Transverse colon (tissue), 4 donors: ENCODE results near the gene ZIC4.

Experiments used
- POLR2A ChIP-seq: fragments of 450-650 bp; IDR thresholded peaks from one replicate; pipeline ENCODE4 v1.6.1; 2016; ENCODE audit warnings: antibody characterized with exemption, mild to moderate bottlenecking, moderate library complexity
- POLR2AphosphoS5 ChIP-seq, 3 donors: sonication (generic); formaldehyde crosslinking; IDR thresholded peaks; one replicate each; pipeline ENCODE4 v1.6.1; 2016; ENCODE audit warnings: antibody characterized with exemption in 3 of 3
- TF ChIP-seq, protein P1 (sequence below), 5 experiments: fragments of 200-600 bp in 3 of 5; fragments of 450-650 bp in 2 of 5; sonication (generic) in 3 of 5; IDR thresholded peaks; 1 replicate in 2 of 5; 2 replicates in 3 of 5; pipeline ENCODE4 v1.5.1; 2016 to 2017; ENCODE audit warnings: antibody characterized with exemption in 5 of 5, inconsistent platforms in 3 of 5, mild to moderate bottlenecking in 2 of 5, moderate library complexity in 1 of 5

DNA sequence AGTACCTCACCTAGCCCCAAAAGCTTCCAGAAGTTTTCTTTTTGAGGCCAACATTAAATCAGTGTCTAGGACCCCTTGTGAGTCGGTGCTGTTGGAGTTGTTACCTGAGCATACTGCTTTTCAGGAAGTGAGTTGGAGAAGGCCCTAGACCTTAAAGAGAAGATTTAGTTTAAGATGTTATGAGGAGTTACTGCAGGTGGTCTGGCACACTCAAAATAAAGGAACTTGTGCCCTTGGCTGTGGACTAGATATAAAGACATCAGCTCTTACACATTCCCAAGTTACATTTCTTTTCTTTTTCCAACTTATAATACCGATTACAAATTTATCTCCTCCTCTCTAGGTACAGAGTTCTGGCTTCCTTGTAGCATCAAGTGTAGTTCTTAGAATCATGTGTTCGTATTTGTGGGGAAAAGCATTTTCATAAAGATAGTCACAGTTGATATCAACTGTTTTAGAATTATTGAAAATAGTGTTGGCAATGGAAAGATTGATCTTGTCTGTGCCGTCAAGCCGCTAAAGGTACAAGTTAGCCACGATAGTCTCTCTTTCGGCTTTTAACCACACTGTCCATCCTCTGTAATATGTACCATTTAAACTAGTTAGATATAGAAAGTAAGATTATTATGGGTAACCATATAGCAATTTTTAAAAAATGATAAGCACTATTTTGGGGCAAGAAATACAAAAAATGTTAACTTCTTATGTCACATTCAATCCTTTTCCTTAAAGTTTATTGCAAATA, 11.4 kb upstream of the ZIC4 start:
- TF ChIP-seq, protein P1, sequence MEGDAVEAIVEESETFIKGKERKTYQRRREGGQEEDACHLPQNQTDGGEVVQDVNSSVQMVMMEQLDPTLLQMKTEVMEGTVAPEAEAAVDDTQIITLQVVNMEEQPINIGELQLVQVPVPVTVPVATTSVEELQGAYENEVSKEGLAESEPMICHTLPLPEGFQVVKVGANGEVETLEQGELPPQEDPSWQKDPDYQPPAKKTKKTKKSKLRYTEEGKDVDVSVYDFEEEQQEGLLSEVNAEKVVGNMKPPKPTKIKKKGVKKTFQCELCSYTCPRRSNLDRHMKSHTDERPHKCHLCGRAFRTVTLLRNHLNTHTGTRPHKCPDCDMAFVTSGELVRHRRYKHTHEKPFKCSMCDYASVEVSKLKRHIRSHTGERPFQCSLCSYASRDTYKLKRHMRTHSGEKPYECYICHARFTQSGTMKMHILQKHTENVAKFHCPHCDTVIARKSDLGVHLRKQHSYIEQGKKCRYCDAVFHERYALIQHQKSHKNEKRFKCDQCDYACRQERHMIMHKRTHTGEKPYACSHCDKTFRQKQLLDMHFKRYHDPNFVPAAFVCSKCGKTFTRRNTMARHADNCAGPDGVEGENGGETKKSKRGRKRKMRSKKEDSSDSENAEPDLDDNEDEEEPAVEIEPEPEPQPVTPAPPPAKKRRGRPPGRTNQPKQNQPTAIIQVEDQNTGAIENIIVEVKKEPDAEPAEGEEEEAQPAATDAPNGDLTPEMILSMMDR (IDR thresholded peaks at IDR 0.05) = no peak
- TF ChIP-seq POLR2A = no peak
- no peak for TF ChIP-seq POLR2AphosphoS5 (IDR thresholded peaks at IDR 0.05)
